Left lobe of liver (tissue), 2 donors: ENCODE results near the gene SMIM26. TPM values are rescaled to one million over a fixed set of nuclear protein-coding genes. Genes with fewer than 3 reads are reported as not detected.

Experiments
- ATAC-seq: fragments of 200-7000 bp; cut with Tn5 transposase; one replicate; pipeline ENCODE4 v1.9.1; 2020; ENCODE audit warnings: mild to moderate bottlenecking, moderate library complexity
- DNase-seq: peaks from one replicate; pipeline ENCODE4 v3.0.0-alpha.2; 2020; ENCODE audit warnings: low spot score
- total RNA-seq: library from RNA; stranded (reverse); gene quantifications from one replicate; pipeline ENCODE4 v1.2.1, GENCODE V29; 2021
- donor health status: DM: no; HTN: no; CAD: no; lungs with moderate emphysema.
- donor health status: DM: no; HTN: yes; CAD: no.

SMIM26 gene
- total RNA-seq, 1 donor from 2014 or later = 35.4 TPM

DNA sequence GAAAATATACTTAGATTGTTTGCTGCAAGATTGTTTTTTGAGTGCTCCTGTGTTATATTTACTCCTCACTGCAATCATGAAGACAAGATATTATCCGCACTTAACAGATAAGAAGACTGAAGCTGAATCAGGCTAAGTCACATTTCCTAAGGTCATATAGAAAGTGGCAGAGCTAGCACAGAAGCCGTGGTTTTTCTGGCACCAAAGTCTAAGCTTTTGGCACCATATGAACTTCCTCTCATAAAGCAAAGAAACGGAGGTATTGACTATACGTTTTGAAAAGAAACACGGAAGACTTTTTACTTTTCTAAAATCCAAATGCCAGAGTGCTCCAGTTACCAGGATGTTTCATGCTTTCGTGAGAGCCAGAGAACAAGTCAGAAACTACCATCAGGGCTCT lies 11.3 kb downstream of the SMIM26 start:
- ATAC-seq = no peak
- no peak for DNase-seq

DNA sequence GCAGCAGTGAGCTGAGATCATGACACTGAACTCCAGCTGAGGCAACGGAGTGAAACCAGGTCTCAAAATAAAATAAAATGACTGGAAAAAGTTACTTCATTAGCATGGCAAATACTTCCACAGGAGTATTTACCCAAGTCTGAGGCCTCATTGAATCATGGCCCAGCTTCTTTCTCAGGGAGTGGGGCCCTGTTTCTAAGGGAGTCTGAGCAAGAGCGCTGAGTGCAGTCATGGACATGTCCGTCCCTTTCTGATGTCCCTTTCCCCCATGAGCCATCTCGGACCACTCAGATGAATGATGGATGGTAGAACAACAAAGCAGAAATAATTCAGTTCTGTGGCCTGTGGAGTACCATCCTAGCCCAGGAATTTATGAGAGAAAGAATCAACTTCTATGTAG lies 12.8 kb downstream of the SMIM26 start:
- no peak for ATAC-seq

DNA sequence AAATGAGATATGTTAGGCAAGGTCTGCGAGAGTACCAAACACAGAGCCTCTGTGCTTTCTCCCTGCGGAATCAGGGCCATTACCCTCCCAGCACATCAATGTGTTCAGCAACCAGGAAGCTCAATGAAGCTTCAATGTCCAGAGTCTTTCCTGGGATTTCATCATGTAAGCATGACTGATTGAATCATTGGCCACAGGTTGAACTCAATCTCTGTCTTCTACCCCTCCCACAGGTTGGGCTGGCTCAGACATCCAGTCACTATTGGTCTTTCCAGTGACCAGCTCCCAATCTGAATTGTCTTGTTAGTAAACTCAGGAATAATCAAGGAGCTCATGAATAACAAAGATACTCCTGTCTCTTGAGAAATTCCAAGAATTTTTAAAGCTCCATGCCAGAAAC lies 17.9 kb downstream of the SMIM26 start:
- ATAC-seq (no peak), DNase-seq (no peak)

More for the DNA sequence above, 12.8 kb downstream of the SMIM26 start:
- no peak for DNase-seq

DNA sequence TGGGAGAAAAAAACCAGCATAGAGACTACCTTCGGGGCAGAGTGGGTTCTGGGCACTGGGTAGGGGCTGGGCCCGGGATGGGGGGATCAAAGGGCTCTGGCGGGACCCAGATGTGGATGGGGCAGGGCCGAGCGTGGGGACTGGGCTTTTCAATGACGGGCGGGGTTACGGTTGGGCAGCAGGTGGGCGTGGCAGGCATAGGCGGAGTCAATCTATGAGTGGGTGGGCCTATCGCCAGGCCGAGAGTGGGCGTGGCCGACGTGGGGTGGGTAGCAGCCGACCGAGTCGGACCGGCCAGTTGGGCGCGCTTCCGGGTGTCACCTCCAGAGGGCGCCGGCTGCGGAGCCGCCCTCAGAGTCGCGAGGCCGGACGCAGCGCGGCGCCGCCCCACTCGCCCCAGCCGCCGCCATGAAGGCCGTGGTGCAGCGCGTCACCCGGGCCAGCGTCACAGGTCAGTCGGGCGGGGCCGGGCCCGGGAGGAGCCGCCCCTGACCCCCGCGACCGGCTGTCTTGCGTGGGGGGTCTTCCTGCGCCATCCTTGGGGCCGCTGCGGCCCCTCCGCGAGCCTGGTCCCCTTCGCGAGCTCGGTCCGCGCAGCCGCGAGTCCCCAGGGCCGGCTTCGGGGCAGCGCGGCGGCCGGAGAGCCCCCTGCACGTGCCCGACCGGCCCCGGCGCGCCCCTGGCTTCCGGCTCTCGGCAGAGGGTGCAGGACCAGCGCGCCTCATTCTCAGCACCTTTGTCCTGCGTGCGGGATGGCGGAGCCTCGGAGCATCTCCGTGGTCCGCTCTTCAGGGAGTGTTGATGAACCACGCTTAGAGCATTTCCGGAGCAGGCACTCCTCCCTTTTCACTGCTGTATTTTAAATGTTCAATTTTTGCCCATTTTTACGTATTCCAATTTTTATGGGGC lies 20.7 kb downstream of the SMIM26 start, which contains the start of gene DTD1:
Gene DTD1 (plus strand): TSS at position 390 of the 909 bp plus-strand sequence. CDS start 19 bp downstream, at position 409.
- DNase-seq (peak; percentile 92), ATAC-seq (peak; percentile 97)

DNA sequence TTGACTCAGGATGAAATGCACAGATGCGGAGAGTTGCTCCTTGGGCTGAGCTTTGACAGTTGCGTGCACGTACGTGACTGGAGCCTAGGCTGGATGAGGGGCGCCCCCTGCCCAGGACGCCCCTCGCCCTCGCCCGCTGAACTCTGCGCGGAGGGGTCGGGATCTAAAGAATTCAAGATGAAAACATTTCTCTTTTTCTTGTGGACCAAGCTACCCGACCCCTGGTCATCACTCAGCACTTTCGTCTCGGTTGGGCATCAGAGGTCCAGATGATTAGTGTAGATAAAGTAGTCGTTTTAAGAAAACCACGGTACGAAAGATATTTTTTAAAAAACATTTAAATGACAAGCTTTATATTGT lies 21.3 kb downstream of the SMIM26 start:
- DNase-seq (no peak), ATAC-seq (no peak)

DNA sequence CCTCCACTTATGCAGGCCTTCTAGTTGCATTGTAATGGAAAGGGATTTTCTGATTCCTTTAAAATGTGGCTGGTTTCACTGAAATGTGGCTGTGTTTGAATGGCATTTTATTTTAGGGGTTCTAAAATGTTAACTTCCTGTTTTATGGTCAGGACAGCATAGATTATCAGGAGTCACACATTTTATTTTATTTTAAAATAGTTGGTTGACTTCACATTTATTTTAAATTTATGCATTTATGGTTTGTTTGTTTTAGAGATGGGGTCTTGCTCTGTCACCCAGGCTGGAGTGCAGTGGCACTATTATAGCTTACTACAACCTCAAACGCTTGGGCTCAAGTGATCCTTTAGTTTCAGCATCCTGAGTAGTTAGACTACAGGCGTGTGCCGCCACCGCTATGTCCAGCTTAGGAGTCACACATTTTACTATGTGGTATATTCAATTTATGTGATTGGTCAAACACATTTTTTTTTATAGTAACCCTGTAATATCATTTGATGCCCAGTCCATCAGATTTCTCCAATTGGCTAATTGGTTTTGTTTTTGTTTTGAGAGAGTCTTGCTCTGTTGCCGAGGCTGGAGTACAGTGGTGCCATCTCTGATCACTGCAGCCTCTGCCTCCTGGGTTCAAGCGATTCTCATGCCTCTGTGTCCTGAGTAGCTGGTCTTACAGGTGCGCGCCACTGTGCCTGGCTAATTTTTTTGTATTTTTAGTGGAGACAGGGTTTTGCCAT lies 22.9 kb downstream of the SMIM26 start:
- no peak for DNase-seq
- ATAC-seq = no peak

DNA sequence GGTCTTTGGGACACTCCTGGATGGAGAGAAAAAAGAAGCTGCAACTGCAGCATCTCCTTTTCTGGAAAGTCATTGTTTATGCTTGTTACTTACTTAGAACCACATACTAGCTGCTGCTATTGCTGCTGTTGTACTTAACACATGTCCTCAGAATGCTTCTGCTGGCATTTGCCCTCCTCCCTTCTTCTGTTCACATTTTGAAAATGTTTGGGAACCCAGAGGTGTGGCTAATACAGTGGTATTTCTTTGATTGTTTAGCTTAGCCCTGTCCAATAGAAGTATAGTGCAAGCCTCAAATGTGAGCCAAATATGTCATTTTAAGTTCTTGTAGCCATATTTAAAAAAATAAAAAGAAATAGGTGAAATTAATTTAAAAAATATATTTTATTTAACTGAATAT lies 29.0 kb downstream of the SMIM26 start:
- ATAC-seq (no peak), DNase-seq (no peak)

DNA sequence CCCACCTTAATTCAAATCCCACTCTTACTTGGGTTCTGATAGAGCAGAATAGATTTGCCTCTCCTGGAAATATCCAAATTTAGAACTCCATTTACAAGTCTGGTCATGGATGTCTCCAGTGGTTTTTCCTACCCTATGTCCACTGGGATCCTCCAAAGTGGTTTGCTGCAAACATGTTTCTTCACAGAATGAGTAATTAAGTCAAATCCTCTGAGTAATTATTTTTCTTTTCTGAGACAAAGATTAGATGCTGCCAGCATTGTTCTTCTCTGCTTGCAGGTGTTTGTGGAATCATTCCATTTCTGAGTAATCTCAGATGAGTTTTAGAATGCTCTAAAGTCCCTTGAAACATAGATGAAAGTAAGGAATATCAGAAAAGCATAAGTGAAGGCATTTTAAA lies 42.5 kb downstream of the SMIM26 start:
- DNase-seq (no peak), ATAC-seq (no peak)

DNA sequence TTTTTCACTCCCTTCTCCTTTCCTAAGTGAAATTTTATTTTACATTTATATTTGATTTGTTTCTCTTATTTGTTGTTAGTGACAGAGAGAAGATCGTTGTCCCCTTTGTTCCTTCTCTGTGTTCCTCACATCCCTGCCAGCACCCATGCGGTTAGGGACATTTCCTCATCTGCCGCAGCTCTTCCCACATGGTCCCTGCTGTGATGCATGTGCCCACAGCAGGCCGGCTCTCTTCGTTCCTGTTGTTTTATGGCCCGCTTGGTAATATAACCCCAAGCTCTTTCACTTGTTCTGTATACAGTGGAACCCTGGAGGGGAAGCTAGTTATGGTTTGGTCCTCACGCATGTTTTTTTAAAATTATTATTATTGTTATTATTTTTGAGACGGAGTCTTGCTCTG lies 44.3 kb downstream of the SMIM26 start:
- ATAC-seq (no peak), DNase-seq (no peak)

DNA sequence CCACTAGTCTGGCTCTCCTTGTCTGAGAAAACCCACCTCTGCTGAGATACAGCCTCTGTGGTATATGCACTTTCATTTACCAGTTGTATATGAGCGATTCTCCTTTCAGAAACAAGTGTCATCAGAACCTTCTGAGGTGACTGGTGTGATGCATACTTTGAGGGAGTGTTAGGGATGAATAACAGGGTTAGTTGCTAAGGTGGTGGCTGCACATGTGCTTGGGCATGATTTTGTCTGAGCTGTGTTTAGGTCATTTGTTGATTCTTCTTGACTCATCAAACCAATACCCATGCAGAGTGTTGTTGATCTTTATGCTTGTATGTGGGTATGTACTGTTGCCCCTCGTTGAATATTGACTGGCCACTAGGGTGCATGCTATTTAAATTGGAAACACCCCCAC lies 46.3 kb downstream of the SMIM26 start:
- ATAC-seq (no peak), DNase-seq (no peak)

DNA sequence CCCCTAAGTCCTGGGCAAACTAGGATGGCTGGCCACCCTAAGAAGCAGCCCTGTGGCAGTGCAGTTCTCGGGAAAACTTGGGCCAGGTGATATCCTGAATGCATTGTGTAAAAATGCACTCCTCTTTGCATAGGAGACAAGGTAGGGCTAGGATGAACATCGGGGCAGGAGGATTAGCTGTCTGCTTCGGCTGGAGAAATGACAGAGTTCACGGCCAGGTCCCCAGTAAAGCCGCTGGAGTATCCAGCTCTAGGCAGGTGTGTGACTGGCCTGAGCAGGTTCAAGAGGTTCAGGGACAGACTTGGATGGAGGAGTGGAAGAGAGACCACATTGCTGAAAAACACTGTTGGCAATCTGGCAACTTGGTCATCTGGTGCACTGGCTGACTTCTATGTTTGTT lies 47.0 kb downstream of the SMIM26 start:
- no peak for ATAC-seq

DNA sequence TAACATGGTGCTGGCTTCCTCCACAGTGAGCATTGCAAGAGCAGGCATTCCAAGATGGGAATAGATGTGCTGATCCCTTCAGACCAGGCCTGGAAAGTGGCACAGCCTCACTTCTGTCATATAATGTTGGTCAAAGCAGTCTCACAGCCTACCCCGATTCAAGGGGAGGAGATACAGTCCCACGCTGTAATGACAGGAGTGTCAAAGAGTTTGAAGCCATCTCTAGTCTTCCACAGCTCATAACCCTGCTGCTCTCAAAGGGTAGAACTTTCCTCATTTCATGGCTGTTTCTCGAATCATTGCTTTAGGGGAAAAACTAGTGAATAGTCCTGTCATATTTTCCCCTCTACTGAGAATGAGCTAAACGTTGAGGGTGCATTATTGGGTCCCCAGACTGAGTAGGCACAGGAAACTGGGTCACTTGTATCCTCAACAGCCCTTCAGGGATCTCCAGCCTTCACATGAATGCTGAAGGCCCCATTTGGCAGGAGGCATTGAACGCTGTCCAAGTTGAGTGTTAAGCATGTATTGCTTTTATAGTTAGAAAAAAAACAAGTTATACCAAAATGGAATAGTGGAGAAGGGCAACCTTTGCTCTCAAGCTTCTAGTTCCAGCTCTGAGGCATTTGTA lies 47.9 kb downstream of the SMIM26 start:
- DNase-seq (no peak), ATAC-seq (no peak)

More for the DNA sequence above, 47.0 kb downstream of the SMIM26 start:
- DNase-seq = no peak

Other genes with a start within 250 kb of the SMIM26 start
- gene DZANK1, start 100.4 kb upstream of the SMIM26 start, total RNA-seq = 0.55 TPM
- gene POLR3F, start 100.0 kb upstream of the SMIM26 start, total RNA-seq = 3.1 TPM
- gene RBBP9, start 70.2 kb upstream of the SMIM26 start, total RNA-seq = 15.3 TPM
- gene SEC23B, start 59.5 kb upstream of the SMIM26 start, total RNA-seq = 30.2 TPM
- 5.6 TPM for gene DTD1, start 20.6 kb downstream of the SMIM26 start, total RNA-seq
- not detected for gene SCP2D1, start 246.4 kb downstream of the SMIM26 start, total RNA-seq